Skin of body (tissue), 2 donors: Measurements from ENCODE around the gene COL5A3. TPM values are rescaled to one million over a fixed set of nuclear protein-coding genes. Genes with fewer than 3 reads are reported as not detected.
"Not testable (repeated sequence)": the region's sequence is repeated elsewhere in the genome, so short reads cannot be mapped to it uniquely, and the experiment has no call there.

Experiments
- DNase-seq: peaks from one replicate; lab custom pipeline; 2025; lab: John Stamatoyannopoulos, UW
- total RNA-seq: library from RNA; depleted of rRNA; stranded (reverse); fragments of >200 nt; gene quantifications from one replicate; pipeline ENCODE4 v1.2.3, GENCODE V29; 2014

COL5A3 gene
- total RNA-seq, 1 donor from 2014 or later: 51.3 TPM

DNA sequence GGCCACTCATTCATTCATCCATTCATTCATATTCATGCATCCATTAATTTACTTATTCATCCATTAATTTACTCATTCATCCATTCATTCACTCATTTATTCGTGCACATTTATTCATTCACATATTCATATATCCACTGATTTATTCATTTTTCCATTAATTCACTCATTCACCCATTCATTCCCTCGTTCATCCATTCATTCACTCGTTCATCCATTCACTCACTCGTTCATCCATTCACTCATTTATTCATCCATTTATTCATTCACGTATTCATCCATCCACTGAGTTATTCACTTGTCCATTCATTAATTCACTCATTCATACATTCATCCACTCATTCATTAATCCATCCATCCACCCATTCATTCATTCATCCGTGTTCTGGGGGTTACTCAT, 38.2 kb downstream of the COL5A3 start:
- DNase-seq: no peak

DNA sequence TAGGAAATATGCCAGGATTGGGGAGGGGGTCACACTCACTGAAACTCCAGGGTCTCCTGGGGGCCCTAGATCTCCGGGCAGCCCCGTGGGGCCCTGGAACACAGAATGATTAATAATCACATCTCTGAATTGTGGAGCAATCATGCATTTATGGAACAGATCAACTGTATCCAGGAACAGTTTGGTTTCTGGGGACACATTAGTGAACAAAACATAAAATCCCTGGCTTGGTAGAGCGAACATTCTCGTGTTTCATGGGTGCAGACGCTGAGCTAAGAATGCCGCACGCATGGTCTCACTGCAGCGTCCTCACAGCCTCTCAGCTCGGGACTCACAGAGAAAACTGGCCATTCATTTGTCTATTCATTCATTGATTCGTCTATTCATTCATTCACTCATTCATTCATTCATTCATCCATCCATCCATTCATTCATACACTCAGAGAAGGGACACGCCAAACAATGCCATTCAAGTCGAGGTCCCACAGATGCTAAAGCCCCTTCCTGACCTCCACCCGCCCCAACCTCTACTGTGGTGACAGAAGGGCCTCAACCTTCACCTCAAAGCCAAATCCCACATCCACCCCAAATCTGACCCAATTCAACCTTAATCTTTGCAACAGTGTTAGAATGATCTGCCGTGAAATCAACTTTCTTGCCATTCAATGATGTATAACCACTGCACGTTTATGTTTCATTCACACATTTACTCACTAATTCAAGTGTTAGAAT, 39.0 kb downstream of the COL5A3 start:
- DNase-seq: peak; percentile 43

DNA sequence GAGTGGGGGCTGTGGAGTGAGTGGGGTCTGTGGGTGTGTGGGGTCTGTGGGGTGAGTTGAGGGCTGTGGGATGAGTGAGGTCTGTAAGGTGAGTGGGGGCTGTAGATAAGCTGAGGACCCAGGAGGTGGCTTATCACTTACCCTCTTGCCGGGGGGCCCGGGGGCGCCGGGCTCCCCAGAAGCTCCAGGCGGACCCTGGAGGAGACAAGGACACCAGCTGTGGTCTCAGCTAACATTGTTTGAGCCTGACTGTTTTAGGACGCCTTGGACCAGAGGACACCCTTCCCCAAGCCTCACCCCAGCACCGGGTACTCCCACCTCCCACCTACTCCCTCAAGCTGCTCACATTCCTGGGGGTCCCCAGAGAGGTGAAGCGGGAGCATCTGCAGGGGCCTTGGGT, 39.8 kb downstream of the COL5A3 start:
- DNase-seq: no peak

DNA sequence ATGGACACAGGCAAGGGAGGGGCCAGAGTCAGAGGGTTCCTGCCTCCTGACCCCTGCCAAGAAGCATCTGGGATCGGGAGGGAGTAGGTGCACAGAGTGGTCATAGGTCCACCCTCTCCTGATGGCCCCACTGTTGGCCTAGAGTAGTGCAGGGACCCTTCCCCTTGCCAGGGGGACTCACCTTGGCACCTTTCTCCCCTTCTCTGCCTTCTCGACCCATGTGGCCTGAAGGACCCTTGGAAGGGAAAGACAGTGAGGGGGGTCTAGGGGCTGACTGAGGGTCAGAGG, 40.7 kb downstream of the COL5A3 start:
- no peak for DNase-seq

DNA sequence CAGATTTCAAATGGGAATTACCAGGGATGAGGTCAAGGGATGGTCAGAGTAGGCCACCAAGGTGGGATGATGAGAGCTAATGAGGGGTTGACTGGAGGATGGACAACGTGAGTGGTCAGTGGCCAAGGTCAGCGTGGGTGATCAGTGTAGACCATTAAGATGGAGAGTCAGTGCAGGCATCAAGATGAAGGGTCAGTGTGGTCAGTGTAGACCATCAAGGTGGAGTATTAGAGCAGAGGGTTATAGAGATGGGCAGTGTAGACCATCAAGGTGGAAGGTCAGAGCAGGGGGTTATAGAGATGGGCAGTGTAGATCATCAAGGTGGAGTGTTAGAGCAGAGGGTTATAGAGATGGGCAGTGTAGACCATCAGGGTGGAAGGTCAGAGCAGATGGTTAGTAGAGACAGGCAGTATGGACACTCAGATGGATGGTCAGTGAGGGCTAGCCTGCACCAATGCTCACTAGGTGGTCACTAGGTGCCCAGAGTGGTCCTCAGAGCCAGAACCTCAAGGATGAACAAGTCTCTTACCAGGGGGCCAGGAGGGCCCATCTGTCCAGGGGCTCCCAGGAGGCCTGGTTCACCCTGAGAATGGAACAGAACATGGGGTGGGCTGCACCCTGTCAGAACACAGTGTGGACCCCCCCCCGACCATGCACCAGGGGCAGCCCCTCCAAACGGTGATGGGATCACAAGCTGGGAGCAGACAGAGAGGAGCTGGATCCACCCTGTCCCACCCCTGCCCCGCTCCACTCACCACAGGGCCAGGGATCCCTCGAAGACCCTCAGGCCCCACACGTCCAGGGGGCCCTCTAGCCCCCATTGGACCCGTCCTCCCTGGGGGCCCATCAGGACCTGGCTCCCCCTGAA, 41.2 kb downstream of the COL5A3 start:
- DNase-seq: no peak

DNA sequence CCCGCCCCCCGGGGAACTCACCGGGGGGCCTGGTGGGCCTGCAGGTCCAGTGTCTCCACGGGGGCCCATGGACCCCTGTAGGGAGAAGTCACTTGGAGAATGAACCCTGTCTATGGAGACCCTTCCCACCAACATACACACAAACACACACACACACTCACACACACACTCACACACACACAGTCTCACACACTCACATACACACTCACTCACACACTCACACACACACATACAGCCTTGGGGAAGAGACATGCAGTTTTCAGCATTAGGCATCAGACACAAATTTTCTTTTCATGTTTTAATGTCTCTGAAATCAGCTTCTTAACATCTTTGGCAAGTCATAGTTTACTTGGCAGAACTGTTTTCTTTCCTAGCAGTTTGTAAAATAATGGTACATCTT, 43.0 kb downstream of the COL5A3 start:
- DNase-seq: no peak

DNA sequence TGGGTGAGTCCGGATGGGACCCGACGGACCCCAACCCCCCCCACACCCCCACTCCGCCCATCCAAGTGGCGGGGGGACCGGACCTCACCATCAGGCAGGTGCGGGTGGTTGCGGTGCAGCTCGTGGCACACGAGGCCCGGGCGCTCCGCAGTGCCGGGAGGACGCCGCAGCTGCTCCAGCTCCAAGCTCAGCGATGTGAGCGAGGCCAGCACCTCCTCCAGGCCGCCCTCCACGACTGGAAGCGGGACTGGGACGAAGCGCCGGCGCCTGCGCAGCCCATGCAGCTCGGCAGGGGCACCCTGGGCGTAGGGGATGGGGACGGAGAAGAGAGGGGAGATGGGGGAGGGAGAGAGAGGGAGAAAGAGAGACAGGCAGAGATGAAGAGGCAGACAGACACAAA, 43.9 kb downstream of the COL5A3 start:
- DNase-seq: no peak

DNA sequence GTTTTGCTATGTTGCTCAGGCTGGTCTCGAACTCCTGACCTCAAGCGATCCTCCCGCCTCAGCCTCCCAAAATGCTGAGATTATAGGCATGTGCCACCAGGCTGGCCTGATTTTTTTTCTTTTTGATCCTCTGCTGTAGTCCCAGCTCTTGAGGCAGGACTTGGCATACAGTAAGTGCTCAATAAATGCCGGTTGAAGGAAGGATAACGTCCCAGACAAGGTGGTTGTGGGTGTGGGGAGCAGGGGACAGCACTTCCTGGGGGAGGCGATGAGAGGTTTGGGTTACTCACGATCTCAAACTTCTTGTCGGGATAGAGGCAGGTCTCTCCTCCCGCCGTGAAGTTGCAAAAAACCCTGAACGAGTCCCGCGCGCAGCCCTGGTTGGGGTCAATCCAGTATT, 44.3 kb downstream of the COL5A3 start:
- DNase-seq: no peak

DNA sequence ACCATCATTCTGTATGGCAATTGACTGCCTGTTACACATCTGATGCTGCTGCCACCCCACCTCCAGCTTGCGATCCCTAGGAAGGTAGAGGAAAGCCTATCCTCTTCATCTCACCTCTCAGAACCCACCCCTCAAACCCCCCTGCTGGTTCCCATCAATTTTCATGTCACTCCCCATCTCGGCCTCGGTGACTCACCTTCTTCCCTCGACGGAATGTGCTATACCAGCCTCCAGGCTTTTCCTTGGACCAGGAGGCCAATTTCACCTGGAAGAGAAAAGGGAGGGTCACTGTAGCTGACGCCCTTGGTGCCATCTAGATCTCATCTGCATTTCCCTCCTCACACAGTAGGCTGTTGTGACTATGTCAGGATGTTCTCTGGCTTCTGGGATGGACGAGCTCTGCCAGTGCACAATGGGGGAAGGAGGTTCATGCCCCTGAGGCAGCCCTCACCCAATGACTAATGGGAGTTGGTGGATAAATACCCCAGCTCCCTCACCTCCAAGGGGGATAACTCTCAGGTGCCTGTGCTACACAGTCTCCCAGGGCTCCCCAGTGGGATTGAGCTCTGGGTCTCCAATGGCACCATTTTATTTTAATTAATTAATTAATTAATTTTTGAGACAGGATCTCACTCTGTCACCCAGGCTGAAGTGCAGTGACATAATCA, 47.5 kb downstream of the COL5A3 start:
- no peak for DNase-seq

DNA sequence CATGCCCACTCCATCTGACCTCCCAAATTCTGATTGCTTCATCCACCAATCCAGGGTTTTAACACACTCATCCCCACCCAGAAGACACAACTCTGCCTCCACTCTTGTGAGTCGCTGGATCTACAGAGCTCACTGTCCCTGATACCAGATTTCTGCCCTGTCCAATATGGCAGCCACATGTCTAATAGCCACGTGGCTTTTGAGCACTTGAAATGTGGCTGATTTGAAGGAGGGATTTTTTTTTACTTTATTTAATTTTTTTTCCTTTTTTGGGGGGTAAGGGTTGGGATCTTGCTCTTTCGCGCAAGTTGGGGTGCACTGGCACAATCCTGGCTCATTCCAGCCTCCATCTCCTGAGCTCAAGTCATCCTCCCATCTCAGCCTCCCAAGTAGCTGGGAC, 49.2 kb downstream of the COL5A3 start:
- DNase-seq: no peak

DNA sequence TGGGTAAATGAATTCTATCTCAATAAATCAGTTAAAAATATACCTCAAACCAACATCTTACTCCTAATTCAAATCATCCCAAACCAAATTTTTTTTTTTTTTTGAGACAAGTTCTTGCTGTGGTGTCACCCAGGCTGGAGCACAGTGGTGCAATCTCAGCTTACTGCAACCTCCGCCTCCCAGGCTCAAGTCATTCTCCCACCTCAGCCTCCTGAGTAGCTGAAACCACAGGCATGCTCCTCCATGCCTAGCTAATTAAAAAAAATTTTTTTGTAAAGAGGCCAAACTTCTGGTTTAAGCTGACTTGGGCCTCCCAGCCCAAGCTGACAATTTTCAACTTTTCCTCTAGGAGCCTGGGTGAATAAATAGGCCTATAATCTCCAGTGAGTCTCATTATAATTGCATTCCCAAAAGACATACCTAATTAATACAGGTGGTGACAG, 51.9 kb downstream of the COL5A3 start:
- no peak for DNase-seq

DNA sequence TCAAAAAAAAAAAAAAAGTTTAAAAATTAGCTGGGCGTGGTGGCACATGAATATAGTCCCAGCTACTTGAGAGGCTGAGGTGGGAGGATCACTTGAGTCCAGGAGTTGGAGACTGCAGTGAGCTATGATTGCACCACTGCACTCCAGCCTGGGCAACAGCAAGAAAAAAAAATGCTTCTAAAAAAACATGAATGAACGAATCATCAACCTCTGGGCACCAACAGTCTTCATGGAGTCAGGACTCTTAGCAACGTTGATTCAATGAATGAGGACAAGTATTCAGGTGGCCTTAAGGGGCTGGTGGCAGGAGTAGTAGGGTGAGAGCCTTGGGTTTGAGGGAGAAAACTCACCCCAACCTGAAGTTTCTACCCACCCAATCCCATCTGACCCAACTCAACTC, 53.3 kb downstream of the COL5A3 start:
- DNase-seq: no peak

DNA sequence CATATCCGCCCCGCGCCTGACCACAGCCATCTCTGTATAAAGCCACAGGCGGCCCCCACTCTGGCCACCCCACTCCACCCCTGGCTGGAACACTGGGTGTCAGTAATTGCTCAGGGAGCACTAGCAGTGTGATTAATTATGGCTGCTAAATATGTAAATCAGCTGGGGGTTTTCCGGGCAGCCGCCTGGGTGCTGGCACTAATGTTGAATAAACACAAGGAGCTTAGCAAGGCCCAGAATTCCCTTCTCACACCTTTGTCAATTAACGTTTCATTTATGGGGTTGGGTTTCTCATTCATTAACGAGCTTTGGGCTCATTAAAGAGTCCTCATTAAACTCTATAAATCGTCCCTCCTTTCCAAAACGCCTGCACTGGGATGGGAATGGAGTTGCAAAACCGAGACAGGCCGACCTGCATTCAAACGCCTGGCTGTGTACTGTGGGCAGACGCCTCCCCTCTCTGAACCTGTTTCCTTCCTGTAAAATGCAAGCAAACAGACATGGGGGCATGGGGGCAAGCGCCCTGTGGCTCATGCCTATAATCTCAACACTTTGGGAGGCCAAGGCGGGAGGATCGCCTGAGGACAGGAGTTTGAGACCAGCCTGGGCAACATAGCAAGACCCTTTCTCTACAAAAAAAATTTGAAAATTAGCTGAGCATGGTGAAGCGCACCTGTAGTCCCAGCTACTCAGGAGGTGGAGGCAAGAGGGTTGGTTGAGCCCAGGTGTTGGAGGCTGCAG, 56.3 kb downstream of the COL5A3 start:
- DNase-seq: no peak

DNA sequence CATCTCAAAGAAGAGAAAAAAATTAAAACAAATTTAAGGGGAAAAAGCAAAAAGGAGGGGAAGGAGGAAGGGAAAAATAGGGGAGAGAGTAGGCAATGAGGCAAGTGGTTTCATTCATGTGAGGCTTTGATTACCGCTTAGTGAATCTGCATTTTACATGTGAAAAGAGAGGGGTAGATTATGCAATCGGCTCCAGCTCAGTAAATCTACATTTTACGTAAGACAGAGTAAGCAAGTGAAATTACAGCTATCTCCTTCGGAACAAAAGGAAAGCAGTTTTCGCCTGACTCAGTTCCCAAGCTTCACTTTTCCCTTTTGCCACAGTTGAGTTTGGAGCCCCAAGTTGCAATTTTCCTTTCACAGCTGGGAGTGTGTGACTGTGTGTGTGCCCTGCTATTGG, 58.0 kb downstream of the COL5A3 start:
- DNase-seq: no peak

DNA sequence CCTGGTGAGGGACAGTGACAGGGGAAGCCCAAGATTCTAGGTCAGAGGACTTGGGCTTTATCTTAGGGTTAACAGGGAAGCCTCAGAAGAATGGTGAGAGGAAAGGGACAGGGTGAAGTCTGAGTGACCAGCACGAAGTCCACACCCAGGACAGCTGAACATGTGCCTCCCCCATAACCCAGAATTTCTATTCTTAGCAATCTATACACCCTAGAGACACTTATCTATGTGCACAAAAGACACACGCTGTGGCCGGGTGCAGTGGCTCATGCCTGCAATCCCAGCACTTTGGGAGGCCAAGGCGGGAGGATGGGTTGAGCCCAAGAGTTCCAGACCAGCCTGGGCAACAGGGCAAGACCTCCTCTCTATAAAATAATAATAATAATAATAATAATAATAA, 62.9 kb downstream of the COL5A3 start:
- DNase-seq: no peak

DNA sequence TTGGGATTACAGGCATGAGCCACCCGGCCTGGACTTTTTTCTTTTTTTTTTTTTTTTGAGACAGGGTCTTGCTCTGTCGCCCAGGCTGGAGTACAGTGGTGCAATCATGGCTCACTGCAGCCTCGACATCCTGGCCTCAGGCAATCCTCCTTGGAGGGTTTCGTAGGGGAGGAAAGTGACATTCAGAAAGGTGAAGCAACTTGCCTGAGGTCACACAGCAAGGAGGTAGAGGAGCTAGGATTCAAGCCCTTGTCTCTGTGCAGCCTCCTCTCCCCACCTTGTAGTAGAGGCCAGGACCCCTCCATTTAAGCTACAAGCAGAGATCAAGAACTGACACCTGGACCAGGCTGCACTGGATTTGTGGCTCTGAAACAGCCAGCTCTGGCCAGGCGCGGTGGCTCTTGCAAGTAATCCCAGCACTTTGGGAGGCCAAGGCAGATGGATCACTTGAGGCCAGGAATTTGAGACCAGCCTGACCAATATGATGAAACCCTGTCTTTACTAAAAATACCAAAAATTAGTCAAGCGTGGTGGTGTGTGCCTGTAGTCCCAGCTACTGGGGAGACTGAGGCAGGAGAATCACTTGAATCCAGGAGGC, 63.7 kb downstream of the COL5A3 start:
- not testable (repeated sequence) for DNase-seq

DNA sequence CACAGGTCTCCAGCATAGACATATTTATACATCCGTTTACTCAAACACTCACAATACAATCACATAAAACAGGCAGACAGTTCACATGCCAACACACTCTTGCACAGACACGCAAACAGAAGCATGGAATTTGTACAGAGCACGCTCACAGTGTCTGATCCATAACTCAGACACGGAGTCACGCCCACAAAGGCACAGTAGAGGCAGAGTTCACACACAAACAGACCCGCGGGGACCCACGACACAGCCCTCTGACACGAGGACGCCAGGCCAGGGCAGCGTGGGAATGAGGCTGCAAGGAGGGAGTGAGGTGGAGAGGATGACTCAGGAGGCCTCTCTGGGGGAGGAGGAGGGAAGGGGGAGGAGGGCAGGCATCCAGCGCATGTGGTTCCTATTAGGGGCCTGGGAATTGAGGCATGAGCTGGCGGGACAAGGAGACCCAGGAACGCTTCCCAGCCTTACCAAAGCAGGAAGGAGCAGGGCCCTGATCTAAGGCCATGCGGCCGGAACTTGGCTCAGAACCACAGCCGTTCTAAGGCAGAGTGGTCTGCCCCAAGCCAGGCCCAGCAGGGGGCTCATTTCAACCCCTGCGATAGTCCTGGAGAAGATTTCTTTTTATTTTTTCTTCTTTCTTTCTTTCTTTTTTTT, 64.9 kb downstream of the COL5A3 start:
- DNase-seq: peak; percentile 98

DNA sequence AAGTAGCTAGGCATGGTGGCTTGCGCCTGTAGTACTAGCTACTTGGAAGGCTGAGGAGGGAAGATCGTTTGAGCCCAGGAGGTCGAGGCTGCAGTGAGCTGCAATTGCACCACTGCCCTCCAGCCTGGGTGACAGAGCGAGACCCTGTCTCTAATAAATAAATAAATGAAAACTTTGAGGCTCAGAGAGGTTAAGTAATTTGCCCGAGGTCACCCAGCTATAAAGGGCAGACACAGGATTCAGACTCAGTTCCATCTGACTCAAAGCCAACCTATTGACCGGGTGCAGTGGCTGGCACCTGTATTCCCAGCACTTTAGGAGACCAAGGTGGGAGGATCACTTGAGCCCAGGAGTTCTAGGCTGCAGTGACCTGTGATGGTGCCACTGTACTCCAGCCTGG, 66.6 kb downstream of the COL5A3 start:
- no peak for DNase-seq

DNA sequence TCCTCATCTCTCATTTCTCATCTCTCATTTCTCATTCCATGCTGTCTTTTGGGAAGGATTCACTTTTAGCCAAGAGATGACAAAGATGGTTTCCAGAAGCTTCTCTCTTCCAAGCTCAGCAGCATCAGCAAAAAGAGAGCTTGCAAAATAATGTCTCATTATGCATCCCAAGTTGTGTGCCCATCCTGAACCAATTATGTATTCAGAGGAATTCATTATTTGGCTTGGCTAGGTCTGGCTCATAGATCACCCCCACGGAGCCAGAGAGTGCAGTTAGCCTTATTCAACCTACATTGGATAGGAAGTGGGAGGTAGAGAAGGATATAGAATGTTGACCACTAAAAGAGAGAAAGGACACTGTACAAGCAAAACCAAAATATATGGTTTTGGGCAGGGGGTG, 68.6 kb downstream of the COL5A3 start:
- no peak for DNase-seq

DNA sequence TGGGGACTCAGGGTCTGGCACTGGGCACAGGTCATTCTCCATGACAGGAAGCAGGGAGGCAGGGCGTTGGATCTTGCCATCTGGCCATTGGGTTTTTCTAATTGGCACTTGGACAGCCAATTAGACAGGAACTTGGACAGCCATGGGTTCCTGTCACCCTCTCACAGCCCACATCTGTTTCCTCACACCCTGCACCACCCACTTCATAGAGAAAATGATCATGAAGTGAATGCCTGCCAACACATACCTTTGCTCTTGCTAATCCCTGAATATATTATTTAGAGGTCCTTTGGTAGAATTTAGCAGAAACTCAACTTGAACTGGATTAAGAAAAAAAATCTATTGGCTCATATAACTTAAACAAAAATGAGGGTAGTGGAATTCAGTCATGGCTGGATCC, 69.1 kb downstream of the COL5A3 start:
- no peak for DNase-seq

DNA sequence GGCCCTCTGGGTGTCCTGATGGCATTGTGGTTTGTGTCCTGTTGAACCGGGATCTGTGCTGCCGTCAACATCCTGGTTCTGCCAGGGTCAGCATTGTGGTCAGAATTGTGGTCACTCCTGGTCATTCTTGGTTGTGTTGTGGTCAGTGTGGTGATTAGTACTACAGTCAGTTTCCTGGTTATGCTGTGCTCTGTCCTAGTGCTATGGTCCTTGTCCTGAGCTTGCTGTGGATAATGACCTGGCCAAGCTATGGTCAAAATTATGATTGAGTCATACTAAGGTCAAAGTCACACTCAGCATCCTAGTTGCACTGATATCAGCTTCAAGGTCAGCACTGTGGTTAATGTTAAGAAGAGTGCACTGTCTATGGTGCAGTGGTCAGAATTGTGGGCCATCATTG, 69.5 kb downstream of the COL5A3 start:
- no peak for DNase-seq
